CD4-positive, alpha-beta T cell treated with Interferon gamma for 1 hour (primary cell): Measurements from ENCODE around the gene GNB1.
A peak's percentile ranks its signal among the peaks of the same experiment; 100 is the strongest.

Experiments used
- DNase-seq: peaks from one replicate; pipeline ENCODE4 v3.0.0-alpha.2; 2020

GNB1 gene

GRCh38 chr1:1815606-1816281 is 75.1 kb downstream of the GNB1 start:
- DNase-seq: no peak

GRCh38 chr1:1809489-1809888 is 81.4 kb downstream of the GNB1 start:
- DNase-seq: no peak

GRCh38 chr1:1808206-1808605 is 82.7 kb downstream of the GNB1 start:
- no peak for DNase-seq

GRCh38 chr1:1806890-1807289 is 84.0 kb downstream of the GNB1 start:
- no peak for DNase-seq

GRCh38 chr1:1804301-1804700 is 86.6 kb downstream of the GNB1 start:
- DNase-seq: no peak

- no peak for DNase-seq
Measured at GRCh38 chr1:1802871-1803270, 88.0 kb downstream of the GNB1 start.

GRCh38 chr1:1799716-1800115 is 91.2 kb downstream of the GNB1 start:
- no peak for DNase-seq

- DNase-seq: no peak
Measured at GRCh38 chr1:1797731-1798341, 93.1 kb downstream of the GNB1 start.

GRCh38 chr1:1796466-1796865 is 94.4 kb downstream of the GNB1 start:
- DNase-seq: peak; percentile 28

GRCh38 chr1:1794999-1795398 is 95.9 kb downstream of the GNB1 start:
- DNase-seq: no peak

- no peak for DNase-seq
Measured at GRCh38 chr1:1793481-1794244, 97.2 kb downstream of the GNB1 start.

- DNase-seq: no peak
Measured at GRCh38 chr1:1788646-1789431, 102.0 kb downstream of the GNB1 start.

GRCh38 chr1:1788136-1788535 is 102.8 kb downstream of the GNB1 start:
- no peak for DNase-seq

- DNase-seq: no peak
Measured at GRCh38 chr1:1786836-1787605, 103.9 kb downstream of the GNB1 start.

- no peak for DNase-seq
Measured at GRCh38 chr1:1785666-1786065, 105.2 kb downstream of the GNB1 start.

- DNase-seq: no peak
Measured at GRCh38 chr1:1784933-1785332, 106.0 kb downstream of the GNB1 start.

- DNase-seq: no peak
Measured at GRCh38 chr1:1783320-1783719, 107.6 kb downstream of the GNB1 start.

GRCh38 chr1:1782399-1783221 is 108.3 kb downstream of the GNB1 start:
- DNase-seq: no peak

GRCh38 chr1:1781526-1781903 is 109.4 kb downstream of the GNB1 start:
- no peak for DNase-seq

- DNase-seq: no peak
Measured at GRCh38 chr1:1780598-1781525, 110.0 kb downstream of the GNB1 start.
